Hepatocyte (in vitro differentiated cells): ENCODE measurements around the gene ATF3.

ENCODE experiments used
- CTCF ChIP-seq: fragments of 200-600 bp; sonication (generic); IDR thresholded peaks from 2 replicates; pipeline ENCODE4 v1.5.1; 2016; ENCODE audit warnings: antibody characterized with exemption, mild to moderate bottlenecking; ENCODE audit not compliant: poor library complexity
- EZH2 ChIP-seq: fragments of 200-600 bp; sonication (generic); IDR thresholded peaks from 2 replicates; pipeline ENCODE4 v1.6.1; 2016; ENCODE audit warnings: antibody characterized with exemption, mild to moderate bottlenecking, borderline replicate concordance
- EZH2phosphoT487 ChIP-seq: fragments of 200-600 bp; sonication (generic); IDR thresholded peaks from one replicate; pipeline ENCODE4 v1.6.1; 2018; ENCODE audit warnings: antibody characterized with exemption, mild to moderate bottlenecking, low read depth, moderate library complexity; ENCODE audit not compliant: unreplicated experiment, severe bottlenecking

- TF ChIP-seq CTCF (no peak), EZH2 (no peak), EZH2phosphoT487 (no peak)
Observed at GRCh38 chr1:212559929-212560328, 48.6 kb upstream of the ATF3 start.
